ENCODE data around the gene GLB1L.

GLB1L gene

GRCh38 chr2:219245148-219245898 lies at the start of gene GLB1L, which contains the start of gene STK16:
Gene GLB1L (minus strand): TSS chr2:219245444. CDS start chr2:219243573, 1,871 bp downstream.
Gene STK16 (plus strand): TSS chr2:219245479. CDS start chr2:219246000, 521 bp downstream.
- no peak for TF ChIP-seq CTCF (IDR thresholded peaks at IDR 0.05; ENCODE audit: low read length, missing control alignments)
- peak; percentile 95 for DNase-seq (ENCODE audit: low read depth)
- H3K4me3 ChIP-seq (replicated peaks; ENCODE audit: low read depth, low read length), result peak within 1 kb of the TSS; percentile 93

GRCh38 chr2:219294356-219295351 lies 49.4 kb upstream of the GLB1L start:
- peak; percentile 66 for TF ChIP-seq CTCF (IDR thresholded peaks at IDR 0.05; ENCODE audit: low read length, missing control alignments)
- DNase-seq (ENCODE audit: low read depth), result peak; percentile 82
- H3K4me3 ChIP-seq (replicated peaks; ENCODE audit: low read depth, low read length), result peak overlapping the region; percentile 47

GRCh38 chr2:219293736-219294231 lies 48.5 kb upstream of the GLB1L start:
- H3K4me3 ChIP-seq (replicated peaks; ENCODE audit: low read depth, low read length), result no peak overlapping the region
- no peak for DNase-seq (ENCODE audit: low read depth)
- TF ChIP-seq CTCF (IDR thresholded peaks at IDR 0.05; ENCODE audit: low read length, missing control alignments), result no peak

- TF ChIP-seq CTCF (IDR thresholded peaks at IDR 0.05; ENCODE audit: low read length, missing control alignments), result no peak
- no peak for DNase-seq (ENCODE audit: low read depth)
- no peak overlapping the region for H3K4me3 ChIP-seq (replicated peaks; ENCODE audit: low read depth, low read length)
Measured at GRCh38 chr2:219292616-219293015, 47.4 kb upstream of the GLB1L start.

GRCh38 chr2:219291910-219292490 lies 46.8 kb upstream of the GLB1L start:
- no peak overlapping the region for H3K4me3 ChIP-seq (replicated peaks; ENCODE audit: low read depth, low read length)
- DNase-seq (ENCODE audit: low read depth), result no peak
- TF ChIP-seq CTCF (IDR thresholded peaks at IDR 0.05; ENCODE audit: low read length, missing control alignments), result no peak

- H3K4me3 ChIP-seq (replicated peaks; ENCODE audit: low read depth, low read length), result no peak overlapping the region
- DNase-seq (ENCODE audit: low read depth), result no peak
- TF ChIP-seq CTCF (IDR thresholded peaks at IDR 0.05; ENCODE audit: low read length, missing control alignments), result no peak
Measured at GRCh38 chr2:219291394-219291793, 46.1 kb upstream of the GLB1L start.
